Sigmoid colon (tissue), 4 donors: Measurements from ENCODE around the gene ARHGEF7.

ENCODE experiments used
- POLR2A ChIP-seq, 2 donors: fragments of 450-650 bp; IDR thresholded peaks; one replicate each; pipeline ENCODE4 v1.6.1; 2016; ENCODE audit warnings: antibody characterized with exemption in 2 of 2, mild to moderate bottlenecking in 2 of 2, moderate library complexity in 2 of 2
- POLR2AphosphoS5 ChIP-seq, 4 donors: sonication (generic); formaldehyde crosslinking; IDR thresholded peaks; one replicate each; pipeline ENCODE4 v1.6.1; 2017; ENCODE audit warnings: antibody characterized with exemption in 4 of 4
- TF ChIP-seq, protein P1 (sequence below), 4 experiments: fragments of 450-650 bp in 3 of 4; fragments of 200-600 bp in 1 of 4; IDR thresholded peaks; one replicate each; pipeline ENCODE4 v1.5.1; 2016 to 2019; ENCODE audit warnings: antibody characterized with exemption in 4 of 4, mild to moderate bottlenecking in 3 of 4, moderate library complexity in 2 of 4

DNA sequence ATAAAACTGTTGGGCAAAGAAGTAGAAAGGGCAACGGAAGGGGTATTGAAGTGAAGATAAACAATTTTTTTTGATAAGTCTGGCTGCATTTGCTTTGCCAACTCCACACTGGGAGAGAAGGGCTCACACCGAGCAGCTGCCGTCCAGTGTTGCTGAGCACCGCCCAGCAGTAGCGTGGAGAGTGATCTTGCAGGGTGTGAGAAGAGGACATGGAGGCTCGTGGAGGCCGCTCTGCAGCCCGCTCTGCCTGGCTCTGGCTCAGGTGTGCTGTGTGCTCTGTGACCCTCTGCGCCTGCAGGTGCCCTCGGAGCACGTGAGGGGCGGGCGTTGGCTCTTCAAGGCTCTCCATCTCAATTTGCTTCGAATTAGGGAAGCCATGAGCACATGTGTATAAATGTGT is 169.5 kb downstream of the ARHGEF7 start:
- TF ChIP-seq POLR2AphosphoS5 (IDR thresholded peaks at IDR 0.05) (no peak), POLR2A (IDR thresholded peaks at IDR 0.05) (no peak)
- TF ChIP-seq, protein P1, sequence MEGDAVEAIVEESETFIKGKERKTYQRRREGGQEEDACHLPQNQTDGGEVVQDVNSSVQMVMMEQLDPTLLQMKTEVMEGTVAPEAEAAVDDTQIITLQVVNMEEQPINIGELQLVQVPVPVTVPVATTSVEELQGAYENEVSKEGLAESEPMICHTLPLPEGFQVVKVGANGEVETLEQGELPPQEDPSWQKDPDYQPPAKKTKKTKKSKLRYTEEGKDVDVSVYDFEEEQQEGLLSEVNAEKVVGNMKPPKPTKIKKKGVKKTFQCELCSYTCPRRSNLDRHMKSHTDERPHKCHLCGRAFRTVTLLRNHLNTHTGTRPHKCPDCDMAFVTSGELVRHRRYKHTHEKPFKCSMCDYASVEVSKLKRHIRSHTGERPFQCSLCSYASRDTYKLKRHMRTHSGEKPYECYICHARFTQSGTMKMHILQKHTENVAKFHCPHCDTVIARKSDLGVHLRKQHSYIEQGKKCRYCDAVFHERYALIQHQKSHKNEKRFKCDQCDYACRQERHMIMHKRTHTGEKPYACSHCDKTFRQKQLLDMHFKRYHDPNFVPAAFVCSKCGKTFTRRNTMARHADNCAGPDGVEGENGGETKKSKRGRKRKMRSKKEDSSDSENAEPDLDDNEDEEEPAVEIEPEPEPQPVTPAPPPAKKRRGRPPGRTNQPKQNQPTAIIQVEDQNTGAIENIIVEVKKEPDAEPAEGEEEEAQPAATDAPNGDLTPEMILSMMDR (IDR thresholded peaks at IDR 0.05), result no peak
